Left hindlimb (tissue), 1 donor: ENCODE measurements around the gene PROC.

Experiments used
- DNase-seq: peaks from one replicate; pipeline ENCODE4 v3.0.0-alpha.2; 2018

The PROC gene

DNA sequence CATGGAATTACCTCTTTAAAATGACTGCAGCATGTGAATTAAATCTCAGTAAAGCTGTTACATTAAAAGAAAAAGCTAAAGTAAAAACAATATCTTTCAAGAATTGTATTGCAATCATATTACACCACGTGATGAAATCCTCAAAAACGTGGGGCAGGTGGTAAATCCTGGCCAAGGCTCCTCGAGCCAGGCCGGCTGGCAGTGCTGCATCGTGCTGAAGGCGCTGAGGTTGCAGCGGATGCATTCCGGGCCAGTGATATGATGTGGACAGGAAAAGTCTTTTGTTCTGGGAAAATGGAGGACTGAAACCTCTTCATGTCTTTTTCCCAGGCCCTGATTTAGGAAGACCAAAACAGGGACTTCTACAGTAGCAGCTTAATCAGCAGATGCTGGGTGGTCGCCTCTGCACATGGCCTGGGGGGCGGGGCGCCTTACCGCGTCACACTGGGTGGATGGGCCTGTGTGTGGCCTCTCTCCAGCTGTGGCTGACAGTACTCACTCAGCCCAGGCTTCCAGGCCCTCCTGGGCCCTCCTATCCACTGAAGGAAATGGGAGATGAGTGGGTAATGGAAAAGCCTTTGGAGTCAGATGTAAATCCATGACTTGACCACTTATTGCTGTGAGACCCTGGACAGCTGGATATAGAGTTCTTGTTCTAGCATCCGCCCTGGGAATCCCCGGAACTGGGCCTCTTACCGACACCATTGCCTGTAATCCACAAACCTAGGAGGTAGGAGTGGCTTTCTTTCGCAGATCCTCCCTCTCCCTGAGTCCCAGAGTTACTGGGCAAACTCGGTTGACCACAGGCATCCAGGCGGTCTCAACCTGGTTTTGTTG, 45.1 kb downstream of the PROC start:
- peak; percentile 83 for DNase-seq

DNA sequence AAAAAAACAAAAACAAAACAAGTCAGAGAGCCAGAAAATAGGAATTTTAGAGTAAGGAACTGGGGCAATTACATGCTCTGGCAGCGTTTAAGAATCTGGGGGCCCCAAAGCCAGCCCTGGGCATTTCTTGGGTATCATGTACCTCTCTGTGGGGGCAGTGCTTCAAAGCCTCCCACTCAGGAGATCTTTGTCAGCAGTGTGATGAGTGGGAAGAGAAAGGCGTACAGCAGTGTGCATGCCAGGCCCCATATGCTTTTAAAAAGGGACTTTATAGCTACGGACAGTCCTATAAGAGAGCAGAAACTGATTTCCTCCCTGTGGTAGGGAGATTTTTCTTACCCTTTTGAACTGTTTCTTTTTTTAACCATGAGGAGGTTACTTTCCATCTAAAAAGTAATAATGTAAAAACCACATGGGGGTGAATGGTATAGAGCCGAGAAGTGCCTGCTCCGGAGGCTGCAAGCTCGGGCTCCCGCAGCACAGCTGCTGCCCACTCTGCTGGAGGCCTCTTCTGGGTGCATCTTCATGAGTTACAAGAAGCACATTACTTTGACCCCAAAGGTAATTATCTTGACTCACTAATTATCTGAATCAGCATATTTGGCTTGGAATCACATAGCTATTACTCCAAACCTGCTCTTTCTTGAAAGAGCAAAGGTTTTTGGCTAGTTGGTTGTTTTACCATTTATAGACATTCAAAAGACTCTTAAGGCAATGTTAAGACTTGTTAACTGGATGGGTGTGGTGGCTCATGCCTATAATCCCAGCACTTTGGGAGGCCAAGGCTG, 46.4 kb downstream of the PROC start:
- no peak for DNase-seq

GRCh38 chr2:127465258-127465657, 47.0 kb downstream of the PROC start:
- DNase-seq = no peak

- no peak for DNase-seq
Observed at GRCh38 chr2:127469051-127469450, 50.8 kb downstream of the PROC start.

DNA sequence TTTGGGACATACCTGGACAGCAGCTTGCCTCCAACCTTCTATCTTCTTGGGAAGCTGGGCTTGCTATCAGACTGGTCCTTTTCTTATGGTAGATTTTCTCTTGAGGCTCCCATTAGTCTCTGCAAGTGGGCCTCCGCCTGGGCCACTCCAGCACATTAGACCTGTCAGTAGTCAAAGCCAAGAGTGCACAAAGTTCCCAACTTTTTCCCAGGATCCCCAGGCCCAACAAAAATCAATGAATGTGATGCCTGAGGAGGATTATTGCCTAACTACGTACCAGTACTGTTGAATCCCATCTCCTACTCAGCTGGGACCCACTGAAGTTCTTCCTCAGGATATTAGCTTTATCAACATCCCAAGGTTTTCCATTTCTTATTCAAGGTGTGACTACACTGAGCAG, 51.7 kb downstream of the PROC start:
- DNase-seq = no peak

- no peak for DNase-seq
Observed at GRCh38 chr2:127471286-127471988, 53.2 kb downstream of the PROC start.

- DNase-seq = no peak
Observed at GRCh38 chr2:127472268-127472667, 54.0 kb downstream of the PROC start.

GRCh38 chr2:127475788-127476187, 57.6 kb downstream of the PROC start:
- DNase-seq = no peak
